HCT116 (cell line): ENCODE results near the gene SNURF. TPM values are rescaled to one million over a fixed set of nuclear protein-coding genes. Genes with fewer than 3 reads are reported as not detected.
"Not testable (repeated sequence)": the region's sequence is repeated elsewhere in the genome, so short reads cannot be mapped to it uniquely, and the experiment has no call there.

ENCODE experiments used
- ATAC-seq: fragments of 200-7000 bp; cut with Tn5 transposase; 2 replicates; pipeline ENCODE4 v1.9.1; 2020; ENCODE audit warnings: mild to moderate bottlenecking, moderate library complexity
- BruUV-seq: library from RNA; stranded (reverse); fragments of 400-500 nt; replicated peaks from 2 replicates; lab custom pipeline; 2021; lab: Mats Ljungman, UMichigan
- CTCF ChIA-PET: fragments of 300-600 bp; sonication (Branson Sonifier 250); formaldehyde crosslinking; loops from one replicate; lab custom pipeline; 2021; ENCODE audit warnings: antibody characterized with exemption; lab: Charles Lee
- POLR2A ChIA-PET: fragments of 300-600, 350-600 bp; sonication (Branson Sonifier 250); formaldehyde crosslinking; loops from one replicate; lab custom pipeline; 2021; ENCODE audit warnings: antibody characterized with exemption; lab: Charles Lee
- RAD21 ChIA-PET, 2 experiments: fragments of 300-600 bp; sonication (Branson Sonifier 250); formaldehyde crosslinking; loops; one replicate each; lab custom pipeline; 2023; ENCODE audit warnings: low total read pairs in 2 of 2; ENCODE audit not compliant: uncharacterized antibody in 2 of 2, unreplicated experiment in 2 of 2, low non-redundant PET in 1 of 2; lab: Charles Lee
- DNase-seq: peaks from one replicate; pipeline ENCODE4 v3.0.0-alpha.2; 2010; ENCODE audit warnings: low read depth, low spot score
- H2AFZ ChIP-seq: fragments of 200-600 bp; shearing (Covaris generic), sonication (generic); 2 replicates; pipeline ENCODE4 v1.6.1; 2017; ENCODE audit warnings: low read depth, mixed run types, mixed read lengths, antibody characterized with exemption, low read length; ENCODE audit not compliant: poor library complexity, severe bottlenecking
- H3K27ac ChIP-seq: 2 replicates; pipeline ENCODE4 v1.5.1; 2012; ENCODE audit warnings: low read depth, low read length
- H3K27me3 ChIP-seq: fragments of 200-600 bp; sonication (generic); 2 replicates; pipeline ENCODE4 v1.6.1; 2016; ENCODE audit warnings: mixed run types, low read length, mixed read lengths; ENCODE audit not compliant: insufficient read depth
- H3K36me3 ChIP-seq, 2 experiments: fragments of 200-500 bp in 1 of 2; fragments of 200-600 bp in 1 of 2; sonication (Bioruptor generic) in 1 of 2; sonication (generic) in 1 of 2; 2 replicates each; pipeline versions ENCODE4 v1.5.1 to v1.6.1; 2014 to 2016; ENCODE audit warnings: low read length in 2 of 2, inconsistent platforms in 1 of 2, mixed read lengths in 1 of 2, mixed run types in 1 of 2; ENCODE audit not compliant: insufficient read depth in 2 of 2, control insufficient read depth in 1 of 2
- H3K4me1 ChIP-seq, 2 experiments: fragments of 200-600 bp in 1 of 2; sonication (generic) in 1 of 2; 2 replicates each; pipeline versions ENCODE4 v1.5.1 to v1.6.1; 2012 to 2017; ENCODE audit warnings: low read length in 2 of 2, inconsistent platforms in 1 of 2, mild to moderate bottlenecking in 1 of 2, mixed read lengths in 1 of 2, mixed run types in 1 of 2, moderate library complexity in 1 of 2; ENCODE audit not compliant: insufficient read depth in 2 of 2, control insufficient read depth in 1 of 2
- H3K4me2 ChIP-seq: fragments of 200-600 bp; sonication (generic); 2 replicates; pipeline ENCODE4 v1.6.1; 2017; ENCODE audit warnings: mixed run types, low read length, mixed read lengths
- H3K4me3 ChIP-seq, 2 experiments: fragments of 200-600 bp in 1 of 2; sonication (generic) in 1 of 2; replicated peaks in 1 of 2; 2 replicates each; pipeline ENCODE4 v1.5.1; 2011 to 2016; ENCODE audit warnings: low read length in 2 of 2, control low read depth in 1 of 2, low read depth in 1 of 2, mild to moderate bottlenecking in 1 of 2, mixed read lengths in 1 of 2, mixed run types in 1 of 2
- H3K79me2 ChIP-seq: fragments of 200-600 bp; sonication (generic); 2 replicates; pipeline ENCODE4 v1.6.1; 2017; ENCODE audit warnings: mild to moderate bottlenecking, mixed run types, low read length, moderate library complexity, mixed read lengths; ENCODE audit not compliant: insufficient read depth
- H3K9ac ChIP-seq: fragments of 200-600 bp; sonication (generic); 2 replicates; pipeline ENCODE4 v1.6.1; 2016; ENCODE audit warnings: low read length, mixed read lengths
- H3K9me2 ChIP-seq: fragments of 200-600 bp; sonication (generic), shearing (Covaris generic); 2 replicates; pipeline ENCODE4 v1.6.1; 2017; ENCODE audit warnings: mixed run types, mild to moderate bottlenecking, moderate library complexity; ENCODE audit not compliant: insufficient read depth
- H3K9me3 ChIP-seq, 2 experiments: fragments of 200-500 bp in 1 of 2; fragments of 200-600 bp in 1 of 2; sonication (Bioruptor generic) in 1 of 2; sonication (generic) in 1 of 2; 2 replicates each; pipeline ENCODE4 v1.6.1; 2014 to 2017; ENCODE audit warnings: low read length in 2 of 2, mixed read lengths in 2 of 2, inconsistent platforms in 1 of 2, low read depth in 1 of 2, mild to moderate bottlenecking in 1 of 2, mixed run types in 1 of 2, moderate library complexity in 1 of 2; ENCODE audit not compliant: control insufficient read depth in 1 of 2, insufficient read depth in 1 of 2
- H4K20me1 ChIP-seq: fragments of 200-600 bp; sonication (generic), shearing (Covaris generic); 2 replicates; pipeline ENCODE4 v1.6.1; 2017; ENCODE audit warnings: mixed run types, mild to moderate bottlenecking, moderate library complexity; ENCODE audit not compliant: insufficient read depth
- ATF3 ChIP-seq: IDR thresholded peaks from 2 replicates; pipeline ENCODE4 v1.6.1; 2012
- CEBPB ChIP-seq: IDR thresholded peaks from 2 replicates; pipeline ENCODE4 v1.6.1; 2012; ENCODE audit warnings: low read depth
- EGR1 ChIP-seq: IDR thresholded peaks from 2 replicates; pipeline ENCODE4 v1.6.1; 2012; ENCODE audit warnings: low read depth
- EZH2phosphoT487 ChIP-seq: fragments of 200-600 bp; IDR thresholded peaks from 2 replicates; pipeline ENCODE4 v1.6.1; 2018; ENCODE audit warnings: antibody characterized with exemption, borderline replicate concordance
- FOSL1 ChIP-seq: IDR thresholded peaks from 2 replicates; pipeline ENCODE4 v1.6.1; 2012; ENCODE audit warnings: low read depth
- JUND ChIP-seq: IDR thresholded peaks from 2 replicates; pipeline ENCODE4 v1.6.1; 2012
- POLR2A ChIP-seq: IDR thresholded peaks from 2 replicates; pipeline ENCODE4 v1.7.0; 2011; ENCODE audit warnings: borderline replicate concordance; ENCODE audit not compliant: insufficient read depth, insufficient read length; ENCODE audit errors: extremely low read depth
- SIN3A ChIP-seq: IDR thresholded peaks from 2 replicates; pipeline ENCODE4 v1.6.1; 2012; ENCODE audit warnings: low read depth
- SRF ChIP-seq: IDR thresholded peaks from 2 replicates; pipeline ENCODE4 v1.6.1; 2012; ENCODE audit warnings: low read depth
- TCF7L2 ChIP-seq: IDR thresholded peaks from 2 replicates; pipeline ENCODE4 v1.7.0; 2011; ENCODE audit warnings: borderline replicate concordance, inconsistent platforms; ENCODE audit not compliant: insufficient read depth, insufficient read length; ENCODE audit errors: extremely low read depth
- YY1 ChIP-seq: IDR thresholded peaks from 2 replicates; pipeline ENCODE4 v1.6.1; 2011; ENCODE audit warnings: low read length, low read depth, moderate library complexity, mild to moderate bottlenecking; ENCODE audit not compliant: insufficient replicate concordance; ENCODE audit errors: extremely low read depth
- ZFX ChIP-seq: fragments of 450-650 bp; IDR thresholded peaks from 2 replicates; pipeline ENCODE4 v1.6.1; 2017
- ZNF274 ChIP-seq: fragments of 200-500 bp; sonication (Bioruptor generic); IDR thresholded peaks from 2 replicates; pipeline ENCODE4 v1.6.1; 2014; ENCODE audit warnings: mild to moderate bottlenecking, low read depth, low read length, inconsistent platforms
- intact Hi-C: fragments of 100-400 bp; cut with micrococcal nuclease; formaldehyde crosslinking; loops from 2 replicates; pipeline ENCODE4 v1.10.0; 2022
- total RNA-seq: library from RNA; stranded (reverse); gene quantifications from one replicate; pipeline ENCODE4 v1.2.1, GENCODE V29; 2021; ENCODE audit not compliant: unreplicated experiment
- TF ChIP-seq, protein P1 (sequence below): IDR thresholded peaks from 2 replicates; pipeline ENCODE4 v1.6.1; 2012
- TF ChIP-seq, protein P2 (sequence below): IDR thresholded peaks from 2 replicates; pipeline ENCODE4 v1.6.1; 2011; ENCODE audit warnings: mild to moderate bottlenecking, low read length, moderate library complexity; ENCODE audit not compliant: insufficient replicate concordance; ENCODE audit errors: extremely low read depth
- TF ChIP-seq, protein P3 (sequence below), 3 experiments: fragments of 200-600 bp in 1 of 3; sonication (generic) in 1 of 3; IDR thresholded peaks in 2 of 3; conservative IDR thresholded peaks in 1 of 3; 2 replicates each; pipeline ENCODE4 v1.5.1; 2012 to 2017; ENCODE audit warnings: low read depth in 2 of 3, low read length in 2 of 3, antibody characterized with exemption in 1 of 3, borderline replicate concordance in 1 of 3, control low read depth in 1 of 3, mild to moderate bottlenecking in 1 of 3, mixed read lengths in 1 of 3, mixed run types in 1 of 3, moderate library complexity in 1 of 3; ENCODE audit not compliant: insufficient read depth in 1 of 3

Gene SNURF
- total RNA-seq, 1 experiment from 2014 or later: 0.44 TPM

DNA sequence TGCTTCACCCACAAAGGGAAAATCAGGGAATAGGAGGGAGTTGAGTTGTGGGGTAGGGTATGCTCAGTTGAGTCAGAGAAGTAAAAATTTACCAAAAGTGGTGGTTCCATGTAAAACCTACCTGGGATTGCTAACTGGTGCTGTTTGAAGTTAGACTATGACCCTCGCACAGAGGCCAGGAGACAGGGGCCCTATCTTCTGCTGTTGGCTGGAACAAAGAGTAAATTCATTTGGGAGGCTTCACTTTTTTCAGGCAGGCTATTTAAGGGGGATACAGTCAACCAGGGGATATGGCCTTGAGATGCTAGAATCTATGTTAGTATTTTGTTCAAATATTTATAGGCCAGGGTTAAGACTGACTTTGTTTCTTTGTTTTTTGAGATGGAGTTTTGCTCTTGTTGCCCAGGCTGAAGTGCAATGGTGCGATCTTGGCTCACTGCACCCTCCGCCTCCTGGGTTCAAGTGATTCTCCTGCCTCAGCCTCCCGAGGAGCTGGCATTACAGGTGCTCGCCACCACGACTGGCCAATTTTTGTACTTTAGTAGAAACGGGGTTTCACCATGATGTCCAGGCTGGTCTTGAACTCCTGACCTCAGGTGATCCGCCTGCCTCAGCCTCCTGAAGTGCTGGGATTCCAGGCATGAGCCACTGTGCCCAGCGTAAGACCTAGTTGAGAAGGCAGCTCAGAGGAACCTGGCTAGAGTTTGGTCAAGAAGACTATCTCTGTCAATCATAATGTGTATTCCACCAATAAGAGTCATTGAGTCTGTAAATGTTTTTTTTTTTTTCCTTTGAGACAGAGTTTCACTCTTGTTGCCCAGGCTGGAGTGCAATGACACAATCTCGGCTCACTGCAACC is 22.7 kb upstream of the SNURF start:
- H3K79me2 ChIP-seq, ATAC-seq, CTCF ChIA-PET, H3K4me3 ChIP-seq, H3K27ac ChIP-seq, H3K36me3 ChIP-seq, DNase-seq, H3K4me2 ChIP-seq, H4K20me1 ChIP-seq, H3K9me2 ChIP-seq, H3K4me1 ChIP-seq, H3K27me3 ChIP-seq, BruUV-seq, H3K9ac ChIP-seq, intact Hi-C loops, H2AFZ ChIP-seq, POLR2A ChIA-PET, RAD21 ChIA-PET: not testable (repeated sequence)
- peaks cover 4 to 23% of the 10 kb centered on the region in 2 experiments; a peak in 2 of 4 replicates for H3K9me3 ChIP-seq

DNA sequence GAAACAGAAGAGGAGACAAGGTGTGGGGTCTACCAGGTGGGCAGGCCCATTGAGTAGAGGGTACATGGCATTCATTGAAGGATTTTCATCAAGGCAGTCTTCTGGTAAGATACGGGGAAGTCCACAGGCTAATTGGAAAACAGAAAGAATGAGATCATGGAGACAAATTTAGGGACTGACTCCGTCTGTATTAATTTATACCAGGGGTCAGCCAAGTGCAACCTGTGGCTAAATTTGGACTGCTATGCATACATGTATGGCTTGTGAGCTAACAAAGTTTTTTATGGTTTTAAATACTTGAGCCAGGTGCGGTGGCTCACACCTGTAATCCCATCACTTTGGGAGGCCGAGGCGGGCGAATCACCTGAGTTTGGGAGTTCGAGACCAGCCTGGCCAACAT is 21.1 kb upstream of the SNURF start:
- Histone ChIP-seq H3K9ac (no peak overlapping the region), H3K4me1 (no peaks in the 10 kb centered on the region), H3K9me2 (no peaks in the 10 kb centered on the region), H3K4me3 (no peak overlapping the region)
- ATAC-seq: no peak
- POLR2A ChIA-PET: no interaction called here
- no TSS peak for BruUV-seq
- no peak for TF ChIP-seq EGR1
- no peak for TF ChIP-seq SRF
- no peak for TF ChIP-seq TCF7L2
- no peak for TF ChIP-seq POLR2A
- TF ChIP-seq ATF3: no peak
- TF ChIP-seq JUND: no peak
- TF ChIP-seq CEBPB: no peak
- no peak for TF ChIP-seq ZFX
- TF ChIP-seq, protein P1, sequence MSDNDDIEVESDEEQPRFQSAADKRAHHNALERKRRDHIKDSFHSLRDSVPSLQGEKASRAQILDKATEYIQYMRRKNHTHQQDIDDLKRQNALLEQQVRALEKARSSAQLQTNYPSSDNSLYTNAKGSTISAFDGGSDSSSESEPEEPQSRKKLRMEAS: no peak
- no peak for TF ChIP-seq FOSL1
- no peak for TF ChIP-seq SIN3A
- TF ChIP-seq, protein P2, sequence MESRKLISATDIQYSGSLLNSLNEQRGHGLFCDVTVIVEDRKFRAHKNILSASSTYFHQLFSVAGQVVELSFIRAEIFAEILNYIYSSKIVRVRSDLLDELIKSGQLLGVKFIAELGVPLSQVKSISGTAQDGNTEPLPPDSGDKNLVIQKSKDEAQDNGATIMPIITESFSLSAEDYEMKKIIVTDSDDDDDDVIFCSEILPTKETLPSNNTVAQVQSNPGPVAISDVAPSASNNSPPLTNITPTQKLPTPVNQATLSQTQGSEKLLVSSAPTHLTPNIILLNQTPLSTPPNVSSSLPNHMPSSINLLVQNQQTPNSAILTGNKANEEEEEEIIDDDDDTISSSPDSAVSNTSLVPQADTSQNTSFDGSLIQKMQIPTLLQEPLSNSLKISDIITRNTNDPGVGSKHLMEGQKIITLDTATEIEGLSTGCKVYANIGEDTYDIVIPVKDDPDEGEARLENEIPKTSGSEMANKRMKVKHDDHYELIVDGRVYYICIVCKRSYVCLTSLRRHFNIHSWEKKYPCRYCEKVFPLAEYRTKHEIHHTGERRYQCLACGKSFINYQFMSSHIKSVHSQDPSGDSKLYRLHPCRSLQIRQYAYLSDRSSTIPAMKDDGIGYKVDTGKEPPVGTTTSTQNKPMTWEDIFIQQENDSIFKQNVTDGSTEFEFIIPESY: no peak
- no peak for TF ChIP-seq EZH2phosphoT487
- TF ChIP-seq, protein P3, sequence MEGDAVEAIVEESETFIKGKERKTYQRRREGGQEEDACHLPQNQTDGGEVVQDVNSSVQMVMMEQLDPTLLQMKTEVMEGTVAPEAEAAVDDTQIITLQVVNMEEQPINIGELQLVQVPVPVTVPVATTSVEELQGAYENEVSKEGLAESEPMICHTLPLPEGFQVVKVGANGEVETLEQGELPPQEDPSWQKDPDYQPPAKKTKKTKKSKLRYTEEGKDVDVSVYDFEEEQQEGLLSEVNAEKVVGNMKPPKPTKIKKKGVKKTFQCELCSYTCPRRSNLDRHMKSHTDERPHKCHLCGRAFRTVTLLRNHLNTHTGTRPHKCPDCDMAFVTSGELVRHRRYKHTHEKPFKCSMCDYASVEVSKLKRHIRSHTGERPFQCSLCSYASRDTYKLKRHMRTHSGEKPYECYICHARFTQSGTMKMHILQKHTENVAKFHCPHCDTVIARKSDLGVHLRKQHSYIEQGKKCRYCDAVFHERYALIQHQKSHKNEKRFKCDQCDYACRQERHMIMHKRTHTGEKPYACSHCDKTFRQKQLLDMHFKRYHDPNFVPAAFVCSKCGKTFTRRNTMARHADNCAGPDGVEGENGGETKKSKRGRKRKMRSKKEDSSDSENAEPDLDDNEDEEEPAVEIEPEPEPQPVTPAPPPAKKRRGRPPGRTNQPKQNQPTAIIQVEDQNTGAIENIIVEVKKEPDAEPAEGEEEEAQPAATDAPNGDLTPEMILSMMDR (IDR thresholded peaks at IDR 0.05 in 2 of 3, conservative IDR thresholded peaks at IDR 0.05 in 1 of 3; ENCODE audit: borderline replicate concordance in 1 of 3, insufficient read depth in 1 of 3, low read depth in 2 of 3, low read length in 2 of 3): no peak
- no peak for TF ChIP-seq YY1
- no peak for TF ChIP-seq ZNF274
- TF ChIP-seq, all 23 proteins: peak for 0
- peaks cover 4 to 13% of the 10 kb centered on the region in 2 experiments; a peak in 2 of 4 replicates for H3K9me3 ChIP-seq
- no peaks in the 10 kb centered on the region for H3K36me3 ChIP-seq
- no peak overlapping the region for H2AFZ ChIP-seq
- no peak overlapping the region for H3K27ac ChIP-seq
- H3K27me3 ChIP-seq: no peaks in the 10 kb centered on the region
- intact Hi-C loops: no loop called here
- H3K79me2 ChIP-seq: no peaks in the 10 kb centered on the region
- no peak overlapping the region for H3K4me2 ChIP-seq
- no peak for DNase-seq
- no peaks in the 10 kb centered on the region for H4K20me1 ChIP-seq
- ChIA-PET RAD21 (no interaction called here), CTCF (no interaction called here)
